AG08396 (cell line): Measurements from ENCODE around the gene SESN2.

Experiments
- DNase-seq: peaks from one replicate; pipeline ENCODE4 v3.0.0; 2012; ENCODE audit warnings: low spot score, mixed read lengths

Gene SESN2

GRCh38 chr1:28259252-28259933, at the start of gene SESN2:
TSS of gene SESN2 (plus strand) at chr1:28259518. CDS start at chr1:28259848, 330 bp downstream.
- peak; percentile 98 for DNase-seq

GRCh38 chr1:28209700-28210099, 49.6 kb upstream of the SESN2 start:
- no peak for DNase-seq

- no peak for DNase-seq
Measured at GRCh38 chr1:28213315-28213714, 46.0 kb upstream of the SESN2 start.

- DNase-seq = no peak
Measured at GRCh38 chr1:28229089-28229488, 30.2 kb upstream of the SESN2 start.

- DNase-seq = no peak
Measured at GRCh38 chr1:28229996-28230395, 29.3 kb upstream of the SESN2 start.

- peak; percentile 91 for DNase-seq
Measured at GRCh38 chr1:28232558-28233263, 26.6 kb upstream of the SESN2 start, which contains the start of gene DNAJC8. TSS of gene DNAJC8 (minus strand) at chr1:28233029. CDS start at chr1:28232998, 31 bp downstream.

- DNase-seq = no peak
Measured at GRCh38 chr1:28233264-28233606, 26.1 kb upstream of the SESN2 start.

GRCh38 chr1:28235755-28236655, 23.3 kb upstream of the SESN2 start, which contains the start of gene ATP5IF1:
TSS of gene ATP5IF1 (plus strand) at chr1:28236124. CDS start at chr1:28236184, 60 bp downstream.
- DNase-seq = peak; percentile 98

- no peak for DNase-seq
Measured at GRCh38 chr1:28236656-28237322, 22.5 kb upstream of the SESN2 start.

- DNase-seq = no peak
Measured at GRCh38 chr1:28239004-28239403, 20.3 kb upstream of the SESN2 start.

GRCh38 chr1:28240024-28240423, 19.3 kb upstream of the SESN2 start:
- no peak for DNase-seq

GRCh38 chr1:28241638-28242241, 17.6 kb upstream of the SESN2 start:
- DNase-seq = no peak

GRCh38 chr1:28243685-28244311, 15.5 kb upstream of the SESN2 start:
- no peak for DNase-seq

- no peak for DNase-seq
Measured at GRCh38 chr1:28244549-28245251, 14.6 kb upstream of the SESN2 start.

- no peak for DNase-seq
Measured at GRCh38 chr1:28246427-28246832, 12.9 kb upstream of the SESN2 start.

- DNase-seq = no peak
Measured at GRCh38 chr1:28247612-28248272, 11.6 kb upstream of the SESN2 start.

GRCh38 chr1:28248273-28249012, 10.9 kb upstream of the SESN2 start:
- peak; percentile 61 for DNase-seq

GRCh38 chr1:28249013-28249865, 10.1 kb upstream of the SESN2 start:
- DNase-seq = peak; percentile 42
